IMR-90 (cell line): ENCODE measurements around the gene HHATL. TPM values are rescaled to one million over a fixed set of nuclear protein-coding genes. Genes with fewer than 3 reads are reported as not detected.

Experiments used
- ATAC-seq: fragments of 200-7000 bp; cut with Tn5 transposase; 2 replicates; pipeline ENCODE4 v1.9.1; 2020; ENCODE audit warnings: low read depth, mild to moderate bottlenecking, moderate library complexity
- BruUV-seq: library from RNA; stranded (reverse); fragments of 400-500 nt; replicated peaks from 2 replicates; lab custom pipeline; 2021; lab: Mats Ljungman, UMichigan
- CTCF ChIA-PET: fragments of 300-600 bp; formaldehyde crosslinking; extraction: SDS; loops from one replicate; lab custom pipeline; 2021; ENCODE audit warnings: antibody characterized with exemption; lab: Yijun Ruan, JAX
- POLR2A ChIA-PET: fragments of 300-600 bp; sonication (Branson Sonifier 250); formaldehyde crosslinking; loops from one replicate; lab custom pipeline; 2022; ENCODE audit warnings: antibody characterized with exemption; ENCODE audit not compliant: unreplicated experiment; lab: Charles Lee
- DNase-seq: peaks from one replicate; pipeline ENCODE4 v3.0.0; 2013
- H2AFZ ChIP-seq: replicated peaks from 2 replicates; pipeline ENCODE3; 2013; ENCODE audit warnings: low read length, mild to moderate bottlenecking; ENCODE audit not compliant: poor library complexity
- H2AK5ac ChIP-seq: 2 replicates; pipeline ENCODE4 v1.6.1; 2013; ENCODE audit warnings: low read depth, low read length, inconsistent platforms
- H2AK9ac ChIP-seq: replicated peaks from 2 replicates; pipeline ENCODE3; 2013; ENCODE audit warnings: mild to moderate bottlenecking, low read depth, low read length, moderate library complexity; ENCODE audit not compliant: poor library complexity
- H2BK120ac ChIP-seq: 2 replicates; pipeline ENCODE4 v1.6.1; 2013; ENCODE audit warnings: low read depth, low read length, inconsistent platforms
- H2BK15ac ChIP-seq: 3 replicates; pipeline ENCODE4 v1.6.1; 2013; ENCODE audit warnings: low read depth, low read length, inconsistent platforms
- H2BK20ac ChIP-seq: 2 replicates; pipeline ENCODE4 v1.6.1; 2013; ENCODE audit warnings: low read depth, mild to moderate bottlenecking, inconsistent platforms, low read length, moderate library complexity
- H2BK5ac ChIP-seq: 2 replicates; pipeline ENCODE4 v1.6.1; 2013; ENCODE audit warnings: mild to moderate bottlenecking, low read depth, low read length, inconsistent platforms; ENCODE audit not compliant: poor library complexity, severe bottlenecking
- H3K14ac ChIP-seq: replicated peaks from 2 replicates; pipeline ENCODE4 v1.6.1; 2013; ENCODE audit warnings: low read depth, low read length, inconsistent platforms
- H3K18ac ChIP-seq: 2 replicates; pipeline ENCODE4 v1.6.1; 2013; ENCODE audit warnings: low read depth, low read length, control low read depth
- H3K23ac ChIP-seq: 2 replicates; pipeline ENCODE4 v1.6.1; 2013; ENCODE audit warnings: low read depth, low read length, inconsistent platforms
- H3K27ac ChIP-seq: 2 replicates; pipeline ENCODE4 v1.5.1; 2013; ENCODE audit warnings: mild to moderate bottlenecking, control low read depth, low read length; ENCODE audit not compliant: insufficient read depth
- H3K27me3 ChIP-seq: 2 replicates; pipeline ENCODE4 v1.6.1; 2013; ENCODE audit warnings: low read length; ENCODE audit not compliant: control insufficient read depth, insufficient read depth
- H3K36me3 ChIP-seq: 2 replicates; pipeline ENCODE4 v1.6.1; 2013; ENCODE audit warnings: low read length, mixed read lengths; ENCODE audit not compliant: control insufficient read depth, insufficient read depth
- H3K4ac ChIP-seq: 2 replicates; pipeline ENCODE4 v1.6.1; 2013; ENCODE audit warnings: low read depth, low read length, inconsistent platforms
- H3K4me1 ChIP-seq: 2 replicates; pipeline ENCODE4 v1.6.1; 2013; ENCODE audit warnings: low read length, mixed read lengths; ENCODE audit not compliant: control insufficient read depth, insufficient read depth
- H3K4me2 ChIP-seq: 2 replicates; pipeline ENCODE4 v1.6.1; 2013; ENCODE audit warnings: low read depth, mild to moderate bottlenecking, control low read depth, low read length, moderate library complexity
- H3K4me3 ChIP-seq: 2 replicates; pipeline ENCODE4 v1.5.1; 2013; ENCODE audit warnings: low read depth, mild to moderate bottlenecking, control low read depth, low read length, moderate library complexity; ENCODE audit not compliant: insufficient read depth
- H3K56ac ChIP-seq: 2 replicates; pipeline ENCODE4 v1.6.1; 2013; ENCODE audit warnings: low read length, inconsistent platforms; ENCODE audit not compliant: insufficient read depth; ENCODE audit errors: extremely low read depth
- H3K79me1 ChIP-seq, 2 experiments: 2 replicates each; pipeline ENCODE4 v1.6.1; 2013; ENCODE audit warnings: low read length in 2 of 2, inconsistent platforms in 1 of 2, low read depth in 1 of 2
- H3K9ac ChIP-seq: 2 replicates; pipeline ENCODE4 v1.6.1; 2013; ENCODE audit warnings: low read depth, low read length, control low read depth
- H3K9me1 ChIP-seq: 2 replicates; pipeline ENCODE4 v1.6.1; 2013; ENCODE audit warnings: low read length, inconsistent platforms; ENCODE audit not compliant: insufficient read depth
- H3K9me3 ChIP-seq: 2 replicates; pipeline ENCODE4 v1.6.1; 2013; ENCODE audit warnings: low read length; ENCODE audit not compliant: control insufficient read depth, insufficient read depth
- H4K20me1 ChIP-seq: 2 replicates; pipeline ENCODE4 v1.6.1; 2013; ENCODE audit warnings: low read length, inconsistent platforms; ENCODE audit not compliant: insufficient read depth
- H4K5ac ChIP-seq: 2 replicates; pipeline ENCODE4 v1.6.1; 2013; ENCODE audit warnings: mild to moderate bottlenecking, low read depth, low read length, control low read depth
- H4K8ac ChIP-seq, 2 experiments: 2 replicates each; pipeline ENCODE4 v1.6.1; 2013; ENCODE audit warnings: low read depth in 2 of 2, low read length in 2 of 2, control low read depth in 1 of 2, inconsistent platforms in 1 of 2
- H4K91ac ChIP-seq: 2 replicates; pipeline ENCODE4 v1.6.1; 2013; ENCODE audit warnings: low read depth, low read length, inconsistent platforms; ENCODE audit not compliant: insufficient read depth
- BHLHE40 ChIP-seq: fragments of 150-350 bp; IDR thresholded peaks from 2 replicates; pipeline ENCODE4 v1.6.1; 2016; ENCODE audit warnings: mild to moderate bottlenecking, low read depth, low read length
- CTCF ChIP-seq: conservative IDR thresholded peaks from 2 replicates; pipeline ENCODE4 v1.5.1; 2012; ENCODE audit warnings: mild to moderate bottlenecking, low read depth, low read length, improper control_type of control experiment
- MAZ ChIP-seq: IDR thresholded peaks from 2 replicates; pipeline ENCODE4 v1.6.1; 2012; ENCODE audit warnings: low read depth, mild to moderate bottlenecking, low read length, improper control_type of control experiment, moderate library complexity, borderline replicate concordance
- MXI1 ChIP-seq: IDR thresholded peaks from 2 replicates; pipeline ENCODE4 v1.6.1; 2012; ENCODE audit warnings: low read depth, mild to moderate bottlenecking, low read length, moderate library complexity, borderline replicate concordance
- NFE2L2 ChIP-seq: fragments of 150-350 bp; IDR thresholded peaks from 2 replicates; pipeline ENCODE4 v1.6.1; 2016; ENCODE audit warnings: low read depth, mild to moderate bottlenecking, low read length
- RAD21 ChIP-seq: IDR thresholded peaks from 2 replicates; pipeline ENCODE4 v1.6.1; 2012; ENCODE audit warnings: low read length, improper control_type of control experiment
- SMC3 ChIP-seq: fragments of 150-350 bp; IDR thresholded peaks from 2 replicates; pipeline ENCODE4 v1.6.1; 2016; ENCODE audit warnings: low read depth, mild to moderate bottlenecking, antibody characterized with exemption, low read length, moderate library complexity
- WGBS, 2 experiments: methylation state at CpG; one replicate each; pipeline versions ENCODE4 v1.1.5 to v1.1.7; 2013; ENCODE audit warnings: missing lambda C conversion rate in 2 of 2; ENCODE audit not compliant: insufficient read length in 1 of 2; ENCODE audit errors: extremely low coverage in 2 of 2; 5-methylcytosine and 5-hydroxymethylcytosine counted together
- dilution Hi-C: fragments of 300-500 bp; cut with HindIII; formaldehyde crosslinking; loops from one replicate; pipeline ENCODE4 v1.14.3; 2018; ENCODE audit warnings: low sequenced_read_pairs; ENCODE audit not compliant: unreplicated experiment
- in situ Hi-C: fragments of 300-500 bp; cut with MboI; formaldehyde crosslinking; loops from 3 replicates; pipeline ENCODE4 v1.14.3; 2019; ENCODE audit warnings: low sequenced_read_pairs, inconsistent platforms, mixed read lengths
- intact Hi-C: fragments of 100-400 bp; cut with micrococcal nuclease; formaldehyde crosslinking; loops from 2 replicates; pipeline ENCODE4 v1.10.0; 2022
- polyA plus RNA-seq, 3 experiments: library from polyadenylated mRNA; depleted of rRNA; stranded (reverse); fragments of >200 nt; gene quantifications; 2 replicates each; pipeline ENCODE4 v1.2.3, GENCODE V29; 2012; ENCODE audit warnings: low replicate concordance in 1 of 3
- total RNA-seq: library from RNA; depleted of rRNA; stranded (reverse); fragments of >200 nt; gene quantifications from 2 replicates; pipeline ENCODE4 v1.2.3, GENCODE V29; 2012
- TF ChIP-seq, protein P1 (sequence below): fragments of 150-350 bp; IDR thresholded peaks from 2 replicates; pipeline ENCODE4 v1.6.1; 2016; ENCODE audit warnings: low read depth, mild to moderate bottlenecking, low read length, moderate library complexity, borderline replicate concordance
- TF ChIP-seq, protein P2 (sequence below): fragments of 150-350 bp; IDR thresholded peaks from 2 replicates; pipeline ENCODE4 v1.6.1; 2017; ENCODE audit warnings: mild to moderate bottlenecking, antibody characterized with exemption, low read length, low read depth

HHATL gene
- total and polyA plus RNA-seq, 2 of the 4 experiments (the other 2 are of a cell fraction) = not detected

GRCh38 chr3:42730706-42731420, 28.3 kb upstream of the HHATL start:
- Histone ChIP-seq H2AK9ac (no peak overlapping the region), H4K8ac (no peak overlapping the region), H3K4ac (no peak overlapping the region), H3K27me3 (peaks cover 48% of the 10 kb centered on the region), H3K9ac (no peak overlapping the region), H3K4me2 (no peak overlapping the region), H3K79me1 (no peaks in the 10 kb centered on the region), H4K5ac (no peak overlapping the region), H2AFZ (no peak overlapping the region), H4K20me1 (no peaks in the 10 kb centered on the region), H3K9me3 (peaks cover 7% of the 10 kb centered on the region), H2BK120ac (no peak overlapping the region), H3K56ac (no peak overlapping the region), H2BK15ac (no peak overlapping the region), H2BK5ac (no peak overlapping the region), H2BK20ac (no peak overlapping the region), H3K4me3 (no peak overlapping the region), H2AK5ac (no peak overlapping the region), H3K4me1 (no peaks in the 10 kb centered on the region), H3K18ac (no peak overlapping the region), H4K91ac (no peak overlapping the region), H3K23ac (no peak overlapping the region), H3K14ac (no peak overlapping the region), H3K27ac (no peak overlapping the region), H3K9me1 (no peaks in the 10 kb centered on the region), H3K36me3 (no peaks in the 10 kb centered on the region)
- in situ Hi-C loops = no loop called here
- DNase-seq = no peak
- no TSS peak for BruUV-seq
- WGBS, 2 experiments = no CpG with 5 or more reads among the region's 3 CpGs
- no peak for TF ChIP-seq BHLHE40
- no peak for TF ChIP-seq RAD21
- no peak for TF ChIP-seq MAZ
- no peak for TF ChIP-seq SMC3
- no peak for TF ChIP-seq MXI1
- TF ChIP-seq, protein P1, sequence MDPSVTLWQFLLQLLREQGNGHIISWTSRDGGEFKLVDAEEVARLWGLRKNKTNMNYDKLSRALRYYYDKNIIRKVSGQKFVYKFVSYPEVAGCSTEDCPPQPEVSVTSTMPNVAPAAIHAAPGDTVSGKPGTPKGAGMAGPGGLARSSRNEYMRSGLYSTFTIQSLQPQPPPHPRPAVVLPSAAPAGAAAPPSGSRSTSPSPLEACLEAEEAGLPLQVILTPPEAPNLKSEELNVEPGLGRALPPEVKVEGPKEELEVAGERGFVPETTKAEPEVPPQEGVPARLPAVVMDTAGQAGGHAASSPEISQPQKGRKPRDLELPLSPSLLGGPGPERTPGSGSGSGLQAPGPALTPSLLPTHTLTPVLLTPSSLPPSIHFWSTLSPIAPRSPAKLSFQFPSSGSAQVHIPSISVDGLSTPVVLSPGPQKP = no peak
- TF ChIP-seq, protein P2, sequence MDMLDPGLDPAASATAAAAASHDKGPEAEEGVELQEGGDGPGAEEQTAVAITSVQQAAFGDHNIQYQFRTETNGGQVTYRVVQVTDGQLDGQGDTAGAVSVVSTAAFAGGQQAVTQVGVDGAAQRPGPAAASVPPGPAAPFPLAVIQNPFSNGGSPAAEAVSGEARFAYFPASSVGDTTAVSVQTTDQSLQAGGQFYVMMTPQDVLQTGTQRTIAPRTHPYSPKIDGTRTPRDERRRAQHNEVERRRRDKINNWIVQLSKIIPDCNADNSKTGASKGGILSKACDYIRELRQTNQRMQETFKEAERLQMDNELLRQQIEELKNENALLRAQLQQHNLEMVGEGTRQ = no peak
- TF ChIP-seq CTCF = no peak
- no peak for TF ChIP-seq NFE2L2
- ATAC-seq = no peak
- ChIA-PET CTCF (interaction anchor here (0.7 kb wide), 1 partner anchor 25 kb away, joined by 3 read pairs; no protein-coding TSS in a partner anchor), POLR2A (no interaction called here)
- intact Hi-C loops = no loop called here
- dilution Hi-C loops = no loop called here
